Cortex of kidney (tissue), 1 donor: ENCODE results near the gene PERM1.

Experiments
- DNase-seq: peaks from one replicate; lab custom pipeline; 2025; lab: John Stamatoyannopoulos, UW

The PERM1 gene

GRCh38 chr1:932776-933602, 48.9 kb downstream of the PERM1 start:
- no peak for DNase-seq

GRCh38 chr1:932173-932510, 49.8 kb downstream of the PERM1 start:
- no peak for DNase-seq

GRCh38 chr1:931380-932172, 50.3 kb downstream of the PERM1 start:
- no peak for DNase-seq

GRCh38 chr1:930633-931138, 51.2 kb downstream of the PERM1 start:
- no peak for DNase-seq

- DNase-seq: no peak
Measured at GRCh38 chr1:929712-930632, 51.9 kb downstream of the PERM1 start.

GRCh38 chr1:928825-929661, 52.9 kb downstream of the PERM1 start:
- no peak for DNase-seq

- DNase-seq: no peak
Measured at GRCh38 chr1:927748-928147, 54.1 kb downstream of the PERM1 start.

GRCh38 chr1:927234-927633, 54.7 kb downstream of the PERM1 start:
- no peak for DNase-seq

- no peak for DNase-seq
Measured at GRCh38 chr1:925561-926421, 56.1 kb downstream of the PERM1 start.
